ENCODE measurements around the gene OR6K3. TPM values are rescaled to one million over a fixed set of nuclear protein-coding genes. Genes with fewer than 3 reads are reported as not detected.
"Not testable (repeated sequence)": the region's sequence is repeated elsewhere in the genome, so short reads cannot be mapped to it uniquely, and the experiment has no call there.

OR6K3 gene
- total RNA-seq: not detected
- long read RNA-seq: 0 reads

GRCh38 chr1:158720620-158721019 lies at the start of gene OR6K3:
OR6K3 (minus strand) TSS chr1:158720720; CDS start chr1:158718115, 2,605 bp downstream.
- intact Hi-C loops (cut with DNase I): no loop called here

DNA sequence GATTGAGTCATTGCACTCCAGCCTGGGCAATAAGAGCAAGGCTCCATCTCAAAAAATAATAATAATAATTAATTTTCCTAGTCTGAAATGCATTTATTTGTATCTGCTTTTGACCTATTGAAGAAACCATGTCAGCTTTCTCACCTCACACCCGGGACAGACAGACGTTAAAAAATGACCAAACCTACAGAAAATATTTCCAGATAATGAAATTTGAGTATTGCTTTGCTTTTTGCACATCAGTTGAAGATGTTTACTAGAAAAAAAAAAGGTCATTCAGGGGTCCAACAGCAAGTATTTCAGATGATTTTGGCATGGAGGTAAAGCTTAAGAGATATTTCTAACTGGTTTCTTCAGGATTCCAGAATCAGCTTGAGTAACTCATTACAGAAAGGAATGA lies 33.9 kb upstream of the OR6K3 start, which contains the start of gene OR6K6:
OR6K6 (plus strand) TSS at position 301 of the 400 bp plus-strand sequence. CDS start 168 bp downstream, outside the sequence.
- DNase-seq (ENCODE audit: low spot score): no peak
- intact Hi-C loops (cut with DNase I): no loop called here

More at GRCh38 chr1:158720620-158721019, at the start of gene OR6K3:
- no peak for DNase-seq (ENCODE audit: low spot score)

DNA sequence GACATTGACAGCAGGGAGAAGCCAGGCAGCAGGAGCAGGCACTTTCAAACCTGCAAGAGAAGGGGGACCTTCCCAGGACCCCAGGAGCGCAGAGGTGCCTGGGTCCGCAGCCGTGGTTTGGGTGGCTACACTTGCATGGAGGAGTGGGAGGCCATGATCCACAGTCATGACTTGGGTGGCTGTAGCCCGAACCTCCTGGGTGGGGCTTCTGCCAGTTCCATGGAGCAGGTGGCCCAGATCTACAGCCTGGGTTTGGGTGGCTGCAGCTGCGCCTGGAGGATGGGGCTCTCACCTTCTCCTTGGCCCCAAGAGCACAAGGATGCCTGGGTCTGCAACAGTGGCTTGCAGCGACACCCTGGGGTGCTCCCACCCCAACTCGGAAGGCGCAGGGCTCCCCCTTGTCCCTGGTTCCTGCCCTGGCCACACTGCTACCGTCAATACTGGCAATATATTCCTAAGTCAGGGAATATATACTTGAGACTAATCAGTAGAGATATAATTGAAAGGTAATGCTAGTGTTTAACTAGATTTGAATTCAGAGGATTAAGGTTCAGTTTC lies 31.7 kb upstream of the OR6K3 start:
- intact Hi-C loops (cut with DNase I): no loop called here
- no peak for DNase-seq (ENCODE audit: low spot score)

DNA sequence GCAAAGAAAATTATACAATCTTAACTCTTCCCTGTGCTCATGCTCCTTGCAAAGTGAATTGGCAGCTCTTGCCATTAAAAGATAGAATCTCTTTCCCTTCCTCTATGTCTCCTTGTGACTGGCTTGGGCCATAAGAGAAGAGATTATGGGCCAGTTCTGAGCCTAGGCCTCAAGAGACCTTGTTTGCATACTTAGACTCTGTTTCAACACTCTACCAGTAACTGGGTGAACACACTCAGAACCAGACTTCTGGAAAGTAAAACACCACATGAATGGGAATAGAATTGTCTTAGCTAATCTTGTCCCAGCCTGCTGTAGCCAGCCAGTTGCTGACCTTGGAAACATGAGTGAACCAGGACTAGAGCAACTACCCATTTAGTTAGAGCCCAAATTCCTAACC lies 15.3 kb upstream of the OR6K3 start:
- intact Hi-C loops (cut with DNase I): no loop called here
- DNase-seq (ENCODE audit: low spot score): no peak

GRCh38 chr1:158732524-158732923 lies 12.0 kb upstream of the OR6K3 start:
- no peak for DNase-seq (ENCODE audit: low spot score)
- intact Hi-C loops (cut with DNase I): no loop called here

DNA sequence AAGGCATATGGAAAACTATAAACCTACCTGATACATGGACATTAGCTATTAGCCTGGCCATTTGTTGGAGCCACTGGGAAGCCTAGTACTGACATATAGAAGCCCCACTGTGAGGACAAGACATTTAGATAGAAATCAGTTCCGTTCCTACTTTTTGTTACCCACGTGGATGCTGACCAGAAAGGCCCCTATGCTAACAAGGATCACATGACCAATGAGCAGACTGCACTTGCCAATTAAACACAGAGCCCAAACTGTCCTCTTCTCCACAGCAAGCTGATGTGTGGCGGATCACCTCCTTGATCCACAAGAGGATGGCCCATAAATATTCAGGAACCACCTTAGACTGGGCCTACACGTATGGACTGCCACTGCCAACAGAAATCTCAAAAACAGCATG lies 11.2 kb upstream of the OR6K3 start:
- intact Hi-C loops (cut with DNase I): no loop called here

DNA sequence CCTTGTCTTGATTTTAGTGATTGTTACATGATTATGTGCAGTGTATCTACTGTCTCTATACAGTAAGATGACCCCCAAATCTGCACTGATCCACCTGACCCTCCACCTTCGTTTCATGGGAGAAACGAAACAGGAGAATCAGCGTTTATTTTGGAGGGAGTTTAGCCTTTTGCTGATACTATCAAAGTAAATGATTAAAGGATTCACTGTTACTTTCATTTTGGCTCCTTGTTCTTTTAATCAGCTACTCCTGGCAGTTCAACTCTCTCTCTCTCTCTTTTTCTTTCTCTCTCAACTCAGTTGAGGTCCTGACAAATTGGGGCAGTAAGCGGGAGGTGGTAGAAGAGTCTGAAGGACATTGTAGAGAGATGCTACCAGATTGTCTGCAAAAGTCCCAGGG lies 9.9 kb upstream of the OR6K3 start:
- no peak for DNase-seq (ENCODE audit: low spot score)
- intact Hi-C loops (cut with DNase I): no loop called here

More for the DNA sequence above, 11.2 kb upstream of the OR6K3 start:
- no peak for DNase-seq (ENCODE audit: low spot score)

GRCh38 chr1:158728510-158729225 lies 8.1 kb upstream of the OR6K3 start:
- intact Hi-C loops (cut with DNase I): no loop called here
- no peak for DNase-seq (ENCODE audit: low spot score)

GRCh38 chr1:158724442-158724841 lies 3.9 kb upstream of the OR6K3 start:
- intact Hi-C loops (cut with DNase I): no loop called here
- DNase-seq (ENCODE audit: low spot score): no peak

GRCh38 chr1:158719664-158720063 lies 856 bp downstream of the OR6K3 start:
- no peak for DNase-seq (ENCODE audit: low spot score)
- intact Hi-C loops (cut with DNase I): no loop called here

GRCh38 chr1:158717344-158717743 lies 3.2 kb downstream of the OR6K3 start:
- no peak for DNase-seq (ENCODE audit: low spot score)
- intact Hi-C loops (cut with DNase I): no loop called here

DNA sequence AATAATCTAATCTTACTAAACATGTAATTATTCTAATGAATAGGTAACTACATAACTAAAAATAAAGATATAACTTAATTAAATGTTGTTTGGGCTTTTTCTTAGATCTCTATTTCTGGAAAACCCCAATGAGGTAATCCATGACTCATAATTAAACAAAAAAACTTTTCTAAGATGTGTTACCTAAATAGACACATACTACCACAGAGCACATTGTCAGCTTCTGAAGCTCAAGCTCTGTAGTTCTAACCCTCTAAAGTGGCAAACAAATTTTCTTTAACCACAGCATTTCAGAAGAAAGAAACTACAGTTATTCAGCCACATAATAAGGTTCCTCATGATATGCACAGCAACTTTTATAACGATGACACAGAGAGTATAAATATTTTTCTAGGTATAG lies 4.2 kb downstream of the OR6K3 start:
- DNase-seq (ENCODE audit: low spot score): no peak
- intact Hi-C loops (cut with DNase I): no loop called here

- no peak for DNase-seq (ENCODE audit: low spot score)
- intact Hi-C loops (cut with DNase I): no loop called here
Measured at GRCh38 chr1:158714754-158715153, 5.8 kb downstream of the OR6K3 start.

- intact Hi-C loops (cut with DNase I): no loop called here
- DNase-seq (ENCODE audit: low spot score): no peak
Measured at GRCh38 chr1:158711098-158711497, 9.4 kb downstream of the OR6K3 start.

DNA sequence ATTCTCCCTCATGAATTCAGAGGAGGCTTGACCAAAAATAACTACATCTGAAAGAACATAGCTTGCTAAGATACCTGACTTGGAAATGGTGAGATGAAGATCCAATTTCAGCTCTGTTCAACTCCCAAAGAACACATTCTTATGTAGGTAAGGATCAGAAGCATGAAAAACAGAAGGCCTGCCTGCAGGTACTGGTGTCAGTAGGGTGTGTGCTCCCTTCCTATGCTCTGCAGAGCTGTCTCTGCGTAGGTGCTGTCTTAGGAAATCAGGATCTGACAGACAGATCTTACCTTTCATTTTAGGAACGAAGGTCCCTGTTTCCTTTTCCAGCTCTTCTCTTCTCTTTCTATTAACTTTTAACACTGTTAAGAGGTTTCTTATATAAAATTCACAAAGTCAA lies 14.4 kb downstream of the OR6K3 start:
- intact Hi-C loops (cut with DNase I): no loop called here
- DNase-seq (ENCODE audit: low spot score): no peak

DNA sequence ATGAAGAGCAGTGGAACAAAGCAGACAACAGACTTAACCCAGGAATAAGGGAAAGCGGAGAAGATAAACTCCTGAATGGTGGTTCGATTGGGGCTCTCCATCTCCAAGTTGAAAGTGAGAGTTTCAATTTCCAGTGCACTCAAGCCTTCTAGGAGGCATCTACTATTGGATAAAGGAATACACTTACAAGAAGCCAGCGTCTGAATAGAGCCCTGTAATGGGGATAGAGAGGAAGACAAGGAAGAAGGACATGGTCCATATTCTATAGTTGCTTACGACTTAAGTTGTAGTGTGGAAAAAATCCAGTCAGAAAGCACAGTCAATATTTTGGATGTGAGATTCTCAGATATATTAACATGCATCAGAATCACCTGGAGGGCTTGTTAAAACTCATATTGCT lies 20.0 kb downstream of the OR6K3 start, which contains the start of gene OR6K2:
OR6K2 (minus strand) TSS at position 101 of the 400 bp plus-strand sequence; CDS start at position 101, 0 bp downstream.
- intact Hi-C loops (cut with DNase I): no loop called here
- no peak for DNase-seq (ENCODE audit: low spot score)

- intact Hi-C loops (cut with DNase I): no loop called here
- no peak for DNase-seq (ENCODE audit: low spot score)
Measured at GRCh38 chr1:158694596-158694995, 25.9 kb downstream of the OR6K3 start.

GRCh38 chr1:158692356-158692755 lies 28.2 kb downstream of the OR6K3 start:
- DNase-seq (ENCODE audit: low spot score): no peak

GRCh38 chr1:158691907-158692306 lies 28.6 kb downstream of the OR6K3 start:
- intact Hi-C loops (cut with DNase I): no loop called here

More at GRCh38 chr1:158692356-158692755, 28.2 kb downstream of the OR6K3 start:
- intact Hi-C loops (cut with DNase I): no loop called here

GRCh38 chr1:158691149-158691548 lies 29.4 kb downstream of the OR6K3 start:
- DNase-seq (ENCODE audit: low spot score); intact Hi-C loops (cut with DNase I): not testable (repeated sequence)

More at GRCh38 chr1:158691907-158692306, 28.6 kb downstream of the OR6K3 start:
- no peak for DNase-seq (ENCODE audit: low spot score)

DNA sequence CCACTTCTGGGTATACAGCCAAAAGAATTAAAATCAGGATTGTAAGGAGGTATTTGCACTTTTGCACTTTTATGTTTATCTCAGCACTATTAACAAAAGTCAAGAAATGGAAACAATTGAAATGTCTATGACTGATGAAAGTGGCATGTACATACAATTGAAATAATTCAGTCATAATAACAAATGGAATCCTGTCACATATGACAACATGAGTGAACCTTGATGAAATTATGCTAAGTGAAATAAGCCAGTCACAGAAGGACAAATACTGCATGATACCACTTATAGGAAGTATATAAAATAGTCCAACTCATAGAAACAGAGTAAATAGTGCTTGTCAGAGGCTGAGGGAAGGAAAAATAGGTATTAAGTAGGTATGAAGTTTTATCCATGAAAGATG lies 30.6 kb downstream of the OR6K3 start:
- no peak for DNase-seq (ENCODE audit: low spot score)
- intact Hi-C loops (cut with DNase I): no loop called here
